Amygdala (tissue), 56 donors: ENCODE measurements around the gene PARP11.
A peak's percentile ranks its signal among the peaks of the same experiment; 100 is the strongest.

Experiments
- DNase-seq, 56 donors: peaks; one replicate each; lab custom pipeline; 2025; lab: John Stamatoyannopoulos, UW

PARP11 gene

DNA sequence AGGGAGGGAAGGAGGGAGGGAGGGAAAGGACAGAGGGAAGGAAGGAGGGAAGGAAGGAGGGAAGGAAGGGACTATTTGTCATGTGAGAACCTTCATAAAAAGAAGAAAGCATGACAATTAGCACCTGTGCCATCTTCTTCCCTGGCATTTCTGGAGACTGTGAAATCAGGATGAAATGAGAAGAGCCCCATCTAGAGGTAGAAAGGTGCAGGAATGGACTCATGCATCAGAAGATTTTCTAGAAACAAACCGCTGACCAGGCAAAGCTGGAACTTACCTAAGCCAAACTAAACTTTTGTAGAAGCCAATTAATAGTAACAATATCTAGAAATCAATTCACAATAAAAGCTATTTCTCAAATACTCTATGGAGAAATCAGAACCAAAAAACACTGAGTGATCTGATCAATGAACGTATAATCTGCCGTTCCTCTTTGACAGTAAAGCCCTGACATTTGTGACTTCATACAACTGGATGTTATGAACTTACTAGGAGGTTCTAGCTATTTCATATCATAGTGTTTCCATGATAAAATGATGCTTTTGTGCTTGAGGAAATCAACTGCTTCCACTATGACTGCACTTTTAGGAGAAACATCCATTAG lies 95.9 kb downstream of the PARP11 start:
- peak in 3 of 56 donors; percentile 3 to 37 (median 12) for DNase-seq

DNA sequence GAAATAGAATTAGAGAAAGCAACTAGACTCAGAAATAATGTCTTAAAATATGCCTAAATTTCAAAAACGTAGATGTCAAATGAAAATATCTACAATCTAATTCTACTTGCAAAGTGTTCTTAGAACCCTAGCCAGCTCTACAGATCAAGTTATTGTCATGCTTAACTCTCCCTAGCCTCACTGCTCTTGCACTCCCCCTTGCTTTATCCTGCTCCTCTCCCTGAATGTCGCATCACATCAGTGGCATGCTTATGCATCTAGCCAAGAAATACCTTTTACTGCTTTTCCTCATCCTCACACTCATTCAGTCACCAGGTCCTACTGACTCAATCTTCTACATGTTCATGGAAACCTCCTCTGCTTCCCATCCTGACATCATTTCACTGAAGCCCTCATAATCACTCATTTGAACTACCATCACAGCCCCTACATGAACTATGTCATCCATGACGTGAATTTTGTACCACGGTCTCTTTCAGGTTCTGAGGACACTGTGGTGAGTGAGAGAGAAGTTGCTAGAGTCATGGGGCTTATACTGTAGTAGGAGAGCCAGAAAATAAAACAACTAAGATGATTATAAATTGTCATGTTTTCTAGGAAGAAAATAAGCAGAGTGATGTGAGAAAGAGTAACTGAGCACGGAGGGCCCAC lies 97.7 kb downstream of the PARP11 start:
- no peak for DNase-seq

DNA sequence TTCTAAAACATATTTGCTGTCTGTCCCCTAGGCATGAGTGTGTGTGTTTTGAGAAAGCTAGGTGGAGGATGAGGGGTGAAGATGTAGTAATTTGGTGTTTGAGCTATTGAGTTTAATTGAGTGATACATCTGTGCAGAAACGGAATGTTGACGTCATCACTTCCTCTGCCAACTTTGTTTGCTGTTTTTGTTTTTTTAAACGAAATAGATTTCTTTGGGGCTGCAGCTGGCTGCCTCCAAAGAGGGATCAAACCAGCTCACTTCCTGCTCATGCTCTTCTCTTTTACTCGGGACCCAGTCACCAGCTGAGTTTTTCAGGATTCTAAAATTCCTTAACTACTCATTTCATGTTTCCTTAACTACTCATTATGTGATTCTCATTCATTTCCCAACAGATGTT lies 100.8 kb downstream of the PARP11 start:
- no peak for DNase-seq

DNA sequence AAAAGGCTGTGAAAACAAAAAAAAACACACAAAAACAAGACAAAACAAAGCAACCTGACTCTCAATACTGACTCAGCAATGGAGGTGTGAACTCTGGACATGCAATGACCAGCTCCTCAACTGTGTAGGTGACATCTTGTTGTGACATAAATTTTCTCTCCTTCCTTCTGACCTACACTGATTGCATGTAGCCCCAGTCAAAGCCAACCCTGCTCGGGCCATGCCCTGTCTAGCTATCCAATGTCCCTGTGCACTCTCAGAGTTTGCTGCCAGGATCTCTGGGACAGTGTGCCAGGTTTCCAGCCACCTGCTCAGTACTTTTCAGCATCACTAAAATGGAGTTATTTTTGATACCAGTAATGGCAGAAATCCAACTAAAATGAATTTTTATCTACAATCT lies 101.3 kb downstream of the PARP11 start:
- no peak for DNase-seq

DNA sequence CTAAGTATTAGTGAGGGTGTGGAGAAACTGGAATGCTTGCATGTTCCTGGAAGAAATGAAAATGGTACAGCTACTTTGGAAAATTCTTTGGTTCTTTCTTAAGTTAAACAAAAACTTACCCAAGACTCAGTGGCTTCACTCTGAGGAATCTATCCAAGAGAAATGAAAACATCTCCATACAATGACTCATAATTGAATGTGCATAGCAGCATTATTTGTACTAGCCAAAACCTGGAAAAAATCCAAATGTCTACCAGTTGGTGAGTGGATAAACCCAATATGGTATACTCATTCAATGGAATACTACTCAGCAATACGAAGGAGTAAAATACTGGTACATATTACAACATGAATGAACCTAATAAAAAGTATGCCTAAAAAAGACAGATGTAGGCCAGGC lies 102.3 kb downstream of the PARP11 start:
- DNase-seq: no peak

DNA sequence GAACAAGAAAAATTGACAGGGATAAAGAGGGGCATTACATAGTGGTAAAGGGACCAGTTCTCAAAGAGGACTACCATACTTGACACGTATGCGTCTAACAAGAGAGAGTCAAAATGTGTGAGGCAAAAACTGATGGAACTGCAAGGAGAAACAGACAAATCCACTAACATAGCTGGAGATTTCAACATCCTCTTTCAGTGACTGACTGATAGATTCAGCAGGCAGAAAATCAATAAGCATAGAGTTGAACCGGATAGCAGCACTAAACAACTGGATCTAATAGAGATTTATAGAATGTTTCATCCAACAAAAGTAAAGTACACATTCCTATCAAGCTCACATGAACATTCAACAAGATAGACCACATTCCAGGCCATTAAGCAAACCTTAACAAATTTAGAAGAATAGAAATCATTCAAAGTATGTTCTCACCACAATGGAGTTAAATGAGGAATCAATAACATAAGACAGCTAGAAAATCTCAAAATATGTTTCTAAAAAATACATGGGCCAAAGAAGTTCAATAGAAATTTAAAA lies 104.2 kb downstream of the PARP11 start:
- DNase-seq: no peak

DNA sequence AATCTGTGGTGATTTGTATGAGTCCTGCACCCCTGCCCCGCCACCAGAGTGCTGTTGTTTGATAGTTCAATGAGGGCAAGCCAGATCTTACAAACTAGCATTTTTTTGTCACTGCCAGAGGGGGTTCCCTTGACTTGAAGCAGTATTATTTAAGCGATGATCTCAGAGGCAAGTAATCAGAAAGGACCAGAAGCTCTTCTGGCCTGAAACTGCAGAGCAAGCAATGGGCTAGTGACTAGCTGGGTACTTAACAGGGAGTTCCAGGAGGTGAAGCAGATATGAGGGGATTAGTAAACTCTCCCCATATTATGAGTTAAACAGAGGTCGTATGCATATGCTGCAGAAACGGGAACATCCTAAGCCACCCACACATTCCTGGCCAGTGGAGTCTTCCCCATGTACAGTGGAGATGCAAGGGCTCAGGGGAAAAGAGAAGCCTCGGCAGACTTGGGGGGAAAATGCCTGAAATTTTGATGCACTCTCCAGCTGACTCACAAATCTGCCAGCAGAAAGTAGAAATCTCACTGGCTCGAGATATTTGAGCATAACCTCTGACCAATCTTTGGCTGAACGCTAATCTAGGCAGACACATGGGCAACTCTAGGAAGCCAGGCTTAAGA lies 112.0 kb downstream of the PARP11 start:
- DNase-seq: no peak

DNA sequence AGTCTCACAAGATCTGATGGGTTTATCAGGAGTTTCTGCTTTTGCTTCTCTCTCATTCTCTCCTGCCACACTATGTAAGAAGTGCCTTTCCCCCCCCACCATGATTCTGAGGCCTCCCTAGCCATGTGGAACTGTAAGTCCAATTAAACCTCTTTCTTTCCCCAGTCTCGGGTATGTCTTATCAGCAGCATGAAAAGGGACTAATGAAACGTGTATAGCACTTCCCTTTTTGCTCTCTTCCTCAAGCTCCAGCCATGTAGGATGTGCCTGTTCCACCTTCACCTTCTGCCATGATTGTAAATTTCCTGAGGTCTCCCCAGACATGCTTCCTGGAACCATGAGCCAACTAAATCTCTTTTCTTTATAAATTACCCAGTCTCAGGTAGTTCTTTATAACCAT lies 113.3 kb downstream of the PARP11 start:
- DNase-seq: no peak
